GM12878 (cell line): Measurements from ENCODE around the gene PYGM. TPM values are rescaled to one million over a fixed set of nuclear protein-coding genes. Genes with fewer than 3 reads are reported as not detected.

Source experiments
- ATAC-seq: fragments of 200-7000 bp; cut with Tn5 transposase; 3 replicates; pipeline ENCODE4 v1.9.1; 2020; ENCODE audit warnings: mild to moderate bottlenecking, moderate library complexity
- BruUV-seq: library from RNA; stranded (reverse); fragments of 400-500 nt; replicated peaks from 2 replicates; lab custom pipeline; 2021; lab: Mats Ljungman, UMichigan
- CTCF ChIA-PET: fragments of 300-600 bp; sonication (Branson Sonifier 250); formaldehyde crosslinking; extraction: SDS; loops from one replicate; lab custom pipeline; 2021; ENCODE audit warnings: inconsistent platforms; lab: Yijun Ruan, JAX
- POLR2A ChIA-PET: fragments of 350-600 bp; formaldehyde crosslinking; extraction: SDS; loops from one replicate; lab custom pipeline; 2021; ENCODE audit warnings: inconsistent platforms; lab: Charles Lee
- RAD21 ChIA-PET: fragments of 300-600 bp; sonication (Branson Sonifier 250); formaldehyde crosslinking; loops from one replicate; lab custom pipeline; 2023; ENCODE audit warnings: antibody characterized with exemption; ENCODE audit not compliant: unreplicated experiment; lab: Charles Lee
- SMC1A ChIA-PET: fragments of 300-600 bp; sonication (Branson Sonifier 250); formaldehyde crosslinking; loops from one replicate; lab custom pipeline; 2023; ENCODE audit not compliant: unreplicated experiment, uncharacterized antibody; lab: Charles Lee
- DNase-seq: peaks from one replicate; pipeline ENCODE4 v3.0.0-alpha.2; 2011; ENCODE audit warnings: low read depth, low spot score
- FAIRE-seq: peaks from 3 replicates; lab custom pipeline; 2011; peaks lifted over from hg19 to GRCh38; lab: Jason Lieb, UNC
- H2AFZ ChIP-seq: 2 replicates; pipeline ENCODE4 v1.6.0; 2011; ENCODE audit warnings: low read depth, low read length, control low read depth; ENCODE audit not compliant: control insufficient read depth
- H3K27ac ChIP-seq: 2 replicates; pipeline ENCODE4 v1.5.1; 2011; ENCODE audit warnings: control low read depth; ENCODE audit not compliant: control insufficient read depth, insufficient read depth
- H3K27me3 ChIP-seq, 2 experiments: replicated peaks in 1 of 2; 2 replicates each; pipeline versions ENCODE4 v1.6.0 to v1.6.1; 2011; ENCODE audit warnings: low read length in 1 of 2; ENCODE audit not compliant: control insufficient read depth in 2 of 2, insufficient read depth in 2 of 2
- H3K36me3 ChIP-seq, 2 experiments: 2 replicates each; pipeline ENCODE4 v1.5.1; 2011; ENCODE audit warnings: low read length in 1 of 2; ENCODE audit not compliant: control insufficient read depth in 2 of 2, insufficient read depth in 2 of 2
- H3K4me1 ChIP-seq: 2 replicates; pipeline ENCODE4 v1.6.1; 2011; ENCODE audit warnings: mild to moderate bottlenecking, low read length, moderate library complexity, mixed read lengths; ENCODE audit not compliant: control insufficient read depth, insufficient read depth
- H3K4me2 ChIP-seq: 2 replicates; pipeline ENCODE4 v1.6.0; 2011; ENCODE audit warnings: control low read depth; ENCODE audit not compliant: control insufficient read depth, insufficient read depth
- H3K4me3 ChIP-seq: fragments of 200-600 bp; sonication (generic); 2 replicates; pipeline ENCODE4 v1.5.1; 2016
- H3K79me2 ChIP-seq: 2 replicates; pipeline ENCODE4 v1.6.0; 2011; ENCODE audit warnings: low read length; ENCODE audit not compliant: control insufficient read depth, insufficient read depth
- H3K9ac ChIP-seq: 2 replicates; pipeline ENCODE4 v1.8.0; 2011; ENCODE audit warnings: low read length, control low read depth, mixed read lengths; ENCODE audit not compliant: control insufficient read depth, insufficient read depth
- H3K9me3 ChIP-seq: replicated peaks from 3 replicates; pipeline ENCODE4 v1.5.1; 2011; ENCODE audit warnings: mild to moderate bottlenecking, low read length; ENCODE audit not compliant: control insufficient read depth, insufficient read depth
- H4K20me1 ChIP-seq: 2 replicates; pipeline ENCODE4 v1.6.0; 2011; ENCODE audit not compliant: control insufficient read depth, insufficient read depth
- CBX3 ChIP-seq: fragments of 200-600 bp; sonication (generic); IDR thresholded peaks from 2 replicates; pipeline ENCODE4 v1.6.1; 2016; ENCODE audit warnings: low read depth, borderline replicate concordance
- CREB1 ChIP-seq: IDR thresholded peaks from 2 replicates; pipeline ENCODE4 v1.6.1; 2012; ENCODE audit warnings: low read depth, mild to moderate bottlenecking, inconsistent platforms
- CTCF ChIP-seq, 3 experiments: IDR thresholded peaks in 2 of 3; conservative IDR thresholded peaks in 1 of 3; 2 replicates each; pipeline ENCODE4 v1.5.1; 2011; ENCODE audit warnings: low read depth in 3 of 3, low read length in 3 of 3, mild to moderate bottlenecking in 3 of 3, control low read depth in 2 of 3, moderate library complexity in 2 of 3, inconsistent platforms in 1 of 3, mixed read lengths in 1 of 3; ENCODE audit not compliant: control insufficient read depth in 2 of 3, insufficient read depth in 1 of 3; ENCODE audit errors: extremely low read depth in 1 of 3
- EED ChIP-seq: sonication (generic); IDR thresholded peaks from 2 replicates; pipeline ENCODE4 v1.6.1; 2016; ENCODE audit warnings: antibody characterized with exemption, low read depth
- EGR1 ChIP-seq, 2 experiments: IDR thresholded peaks; 1 replicate in 1 of 2; 2 replicates in 1 of 2; pipeline ENCODE4 v1.6.1; 2011 to 2012; ENCODE audit warnings: low read depth in 2 of 2, low read length in 2 of 2, borderline replicate concordance in 1 of 2, mild to moderate bottlenecking in 1 of 2, moderate library complexity in 1 of 2
- GABPA ChIP-seq: IDR thresholded peaks from 2 replicates; pipeline ENCODE4 v1.6.1; 2014; ENCODE audit warnings: antibody characterized with exemption, low read depth, mild to moderate bottlenecking, inconsistent platforms
- IKZF1 ChIP-seq: fragments of 450-650 bp; conservative IDR thresholded peaks from 2 replicates; pipeline ENCODE4 v1.6.1; 2017; ENCODE audit warnings: antibody characterized with exemption, mild to moderate bottlenecking
- IKZF2 ChIP-seq, 2 experiments: fragments of 450-650 bp; IDR thresholded peaks; 2 replicates each; pipeline ENCODE4 v1.6.1; 2017; ENCODE audit warnings: mild to moderate bottlenecking in 2 of 2, moderate library complexity in 2 of 2
- IRF4 ChIP-seq: IDR thresholded peaks from 2 replicates; pipeline ENCODE4 v1.6.1; 2011; ENCODE audit warnings: low read depth, low read length
- NFXL1 ChIP-seq: fragments of 450-650 bp; IDR thresholded peaks from 2 replicates; pipeline ENCODE4 v1.6.1; 2017; ENCODE audit warnings: antibody characterized with exemption, mild to moderate bottlenecking, borderline replicate concordance
- POLR2A ChIP-seq: IDR thresholded peaks from 2 replicates; pipeline ENCODE4 v1.6.1; 2011; ENCODE audit warnings: low read depth, mild to moderate bottlenecking, low read length
- POLR2AphosphoS5 ChIP-seq: IDR thresholded peaks from 2 replicates; pipeline ENCODE4 v1.6.1; 2011; ENCODE audit warnings: mild to moderate bottlenecking, low read length, inconsistent platforms
- POU2F2 ChIP-seq: IDR thresholded peaks from 3 replicates; pipeline ENCODE4 v1.6.1; 2011; ENCODE audit warnings: low read depth, mild to moderate bottlenecking, low read length, borderline replicate concordance
- RUNX3 ChIP-seq: IDR thresholded peaks from 2 replicates; pipeline ENCODE4 v1.6.1; 2012; ENCODE audit warnings: low read length, inconsistent platforms
- SP1 ChIP-seq: IDR thresholded peaks from one replicate; pipeline ENCODE4 v1.6.1; 2011; ENCODE audit warnings: low read depth, low read length
- STAT1 ChIP-seq: fragments of 450-650 bp; conservative IDR thresholded peaks from 2 replicates; pipeline ENCODE4 v1.6.1; 2014; ENCODE audit warnings: antibody characterized with exemption, mild to moderate bottlenecking
- TAF1 ChIP-seq: IDR thresholded peaks from 2 replicates; pipeline ENCODE4 v1.6.1; 2011; ENCODE audit warnings: mild to moderate bottlenecking, low read depth, low read length, borderline replicate concordance
- TARDBP ChIP-seq: IDR thresholded peaks from 2 replicates; pipeline ENCODE4 v1.6.1; 2016; ENCODE audit warnings: borderline replicate concordance
- TCF3 ChIP-seq: IDR thresholded peaks from 2 replicates; pipeline ENCODE4 v1.6.1; 2012; ENCODE audit warnings: low read depth, mild to moderate bottlenecking, low read length, borderline replicate concordance; ENCODE audit not compliant: insufficient read depth
- ZBED1 ChIP-seq: IDR thresholded peaks from 2 replicates; pipeline ENCODE4 v1.6.1; 2016; ENCODE audit warnings: borderline replicate concordance
- ZZZ3 ChIP-seq: IDR thresholded peaks from 2 replicates; pipeline ENCODE4 v1.6.1; 2011; ENCODE audit warnings: low read depth; ENCODE audit not compliant: control insufficient read depth, insufficient read length
- WGBS: methylation state at CpG from one replicate; pipeline ENCODE4 v1.1.6; 2016; ENCODE audit warnings: low lambda C conversion rate; ENCODE audit not compliant: insufficient replicate concordance, insufficient coverage; ENCODE audit errors: missing lambda C conversion rate; 5-methylcytosine and 5-hydroxymethylcytosine counted together
- in situ Hi-C: fragments of 300-500 bp; cut with MboI; formaldehyde crosslinking; loops from 9 replicates; pipeline ENCODE4 v1.14.3; 2018; ENCODE audit warnings: mixed read lengths
- intact Hi-C: fragments of 100-400 bp; cut with micrococcal nuclease; formaldehyde crosslinking; loops from one replicate; pipeline ENCODE4 v1.14.2; 2022; ENCODE audit not compliant: unreplicated experiment
- polyA plus RNA-seq, 11 experiments: library from polyadenylated mRNA; depleted of rRNA in 4 of 11; unstranded in 6 of 11; stranded (reverse) in 5 of 11; fragments of >200 nt; fragmentation: Nextera tagmentation in 4 of 11; fragmentation: Illumina TruSeq in 1 of 11; extraction: Ambion mirVana in 4 of 11; extraction: Trizol in 1 of 11; gene quantifications; 1 replicate in 1 of 11; 2 replicates in 10 of 11; pipeline versions ENCODE4 v1.2.1 to v1.2.3, GENCODE V29; 2011 to 2016; ENCODE audit warnings: inconsistent platforms in 2 of 11, missing spikeins in 2 of 11, low read depth in 1 of 11
- total RNA-seq, 4 experiments: library from RNA; depleted of rRNA in 3 of 4; stranded (reverse); fragments of >200 nt in 3 of 4; fragmentation: Illumina TruSeq in 1 of 4; extraction: Trizol in 1 of 4; gene quantifications; 2 replicates each; pipeline versions ENCODE4 v1.2.1 to v1.2.3, GENCODE V29; 2013 to 2021
- TF ChIP-seq, protein P1 (sequence below): fragments of 450-650 bp; IDR thresholded peaks from 2 replicates; pipeline ENCODE4 v1.6.1; 2016; ENCODE audit warnings: mild to moderate bottlenecking

PYGM gene
- total and polyA plus RNA-seq, 10 of the 15 experiments (the other 5 are each of a cell fraction or from before 2014, with no cell fraction given) = 0.04 to 3.7 (median 0.27) TPM; not detected in 1

GRCh38 chr11:64745521-64746328 is 14.0 kb downstream of the PYGM start:
- CTCF ChIA-PET = interaction anchor here (0.5 to 2.6 kb wide), 5 partner anchors 26 to 677 kb away, joined by 3 to 11 read pairs (median 8); partner anchors contain the start of genes NEAT1 and SF1
- H3K79me2 ChIP-seq = no peaks in the 10 kb centered on the region
- RAD21 ChIA-PET = interaction anchor here (0.6 to 1.8 kb wide), 6 partner anchors 27 to 103 kb away, joined by 3 to 5 read pairs (median 4); partner anchors contain the start of gene SF1
- ATAC-seq (peak; percentile 58), FAIRE-seq (no peak), DNase-seq (no peak)
- 3% methylated on average over 46 of the region's 52 CpGs for WGBS
- no TSS peak for BruUV-seq
- H4K20me1 ChIP-seq = no peaks in the 10 kb centered on the region
- peak overlapping the region; percentile 53 for H3K27ac ChIP-seq
- TF ChIP-seq ZBED1 (no peak), SP1 (peak; percentile 49), CBX3 (no peak), EGR1 (IDR thresholded peaks at IDR 0.05; ENCODE audit: borderline replicate concordance in 1 of 2, low read depth in 2 of 2, low read length in 2 of 2) (peak in 1 of 2 experiments; percentile 94; a peak in 2 of 3 replicates), TARDBP (no peak), POLR2A (peak; percentile 57), GABPA (no peak), CREB1 (no peak), IRF4 (no peak), NFXL1 (no peak), IKZF1 (0 out of 2 replicates have a peak, but pooled peaks have one; percentile 59), STAT1 (no peak), IKZF2 (IDR thresholded peaks at IDR 0.05) (peak in 1 of 2 experiments; percentile 22; a peak in 1 of 4 replicates), CTCF (IDR thresholded peaks at IDR 0.05 in 2 of 3, conservative IDR thresholded peaks at IDR 0.05 in 1 of 3; ENCODE audit: control insufficient read depth in 2 of 3, extremely low read depth in 1 of 3, insufficient read depth in 1 of 3, low read depth in 3 of 3, low read length in 3 of 3) (no peak), TAF1 (no peak), TCF3 (no peak), POU2F2 (no peak), RUNX3 (peak; percentile 47; the same call in 1 of the 2 replicates), EED (peak; percentile 34; the same call in 1 of the 2 replicates), ZZZ3 (no peak), POLR2AphosphoS5 (no peak)
- TF ChIP-seq, protein P1, sequence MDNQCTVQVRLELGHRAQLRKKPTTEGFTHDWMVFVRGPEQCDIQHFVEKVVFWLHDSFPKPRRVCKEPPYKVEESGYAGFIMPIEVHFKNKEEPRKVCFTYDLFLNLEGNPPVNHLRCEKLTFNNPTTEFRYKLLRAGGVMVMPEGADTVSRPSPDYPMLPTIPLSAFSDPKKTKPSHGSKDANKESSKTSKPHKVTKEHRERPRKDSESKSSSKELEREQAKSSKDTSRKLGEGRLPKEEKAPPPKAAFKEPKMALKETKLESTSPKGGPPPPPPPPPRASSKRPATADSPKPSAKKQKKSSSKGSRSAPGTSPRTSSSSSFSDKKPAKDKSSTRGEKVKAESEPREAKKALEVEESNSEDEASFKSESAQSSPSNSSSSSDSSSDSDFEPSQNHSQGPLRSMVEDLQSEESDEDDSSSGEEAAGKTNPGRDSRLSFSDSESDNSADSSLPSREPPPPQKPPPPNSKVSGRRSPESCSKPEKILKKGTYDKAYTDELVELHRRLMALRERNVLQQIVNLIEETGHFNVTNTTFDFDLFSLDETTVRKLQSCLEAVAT = 0 out of 2 replicates have a peak, but pooled peaks have one; percentile 29
- POLR2A ChIA-PET = interaction anchor here (0.7 kb wide), 1 partner anchor 538 kb away, joined by 3 read pairs; no protein-coding TSS in a partner anchor
- peak overlapping the region; percentile 27; the same call in 1 of the 2 replicates for H3K9ac ChIP-seq
- H3K36me3 ChIP-seq = no peaks in the 10 kb centered on the region
- intact Hi-C loops = loop anchor here (2.0 kb wide), 1 partner anchor 27 kb away; no protein-coding TSS in a partner anchor
- SMC1A ChIA-PET = interaction anchor here (1.8 to 2.2 kb wide), 2 partner anchors 18 to 27 kb away, joined by 8 to 11 read pairs; no protein-coding TSS in a partner anchor
- H3K4me3 ChIP-seq = peak overlapping the region; percentile 59
- peaks cover 0 to 5% of the 10 kb centered on the region in 2 experiments; a peak in 3 of 4 replicates for H3K27me3 ChIP-seq
- H2AFZ ChIP-seq = peak overlapping the region; percentile 77
- no peaks in the 10 kb centered on the region for H3K9me3 ChIP-seq
- H3K4me2 ChIP-seq = peak overlapping the region; percentile 98
- in situ Hi-C loops = no loop called here
- peaks cover 29% of the 10 kb centered on the region for H3K4me1 ChIP-seq
